ENCODE measurements around the gene BCAR1. TPM values are rescaled to one million over a fixed set of nuclear protein-coding genes. Genes with fewer than 3 reads are reported as not detected.
"Not testable (repeated sequence)": the region's sequence is repeated elsewhere in the genome, so short reads cannot be mapped to it uniquely, and the experiment has no call there.

The BCAR1 gene
- total and polyA plus RNA-seq, 9 donors: 2.4 to 90.2 (median 46.6) TPM

GRCh38 chr16:75209944-75210343 lies 41.5 kb downstream of the BCAR1 start:
- TF ChIP-seq CTCF (IDR thresholded peaks at IDR 0.05): no peak
- TF ChIP-seq POLR2A (IDR thresholded peaks at IDR 0.05): no peak
- no peak for TF ChIP-seq EP300 (IDR thresholded peaks at IDR 0.05)
- intact Hi-C loops (cut with DNase I): no loop called here
- DNase-seq: no peak
- Histone ChIP-seq H3K4me3 (no peak overlapping the region), H3K36me3 (no peaks in the 10 kb centered on the region), H3K27ac (no peak overlapping the region), H3K27me3 (no peaks in the 10 kb centered on the region), H3K4me1 (ENCODE audit: insufficient read depth) (no peaks in the 10 kb centered on the region), H3K9me3 (no peaks in the 10 kb centered on the region)
- 74 to 85% (median 81%) methylated on average over 5 of the region's 5 CpGs for WGBS, 3 donors

GRCh38 chr16:75209514-75209913 lies 41.9 kb downstream of the BCAR1 start:
- H3K27ac ChIP-seq; H3K4me1 ChIP-seq (ENCODE audit: insufficient read depth); H3K36me3 ChIP-seq; DNase-seq; H3K4me3 ChIP-seq; H3K9me3 ChIP-seq; H3K27me3 ChIP-seq; intact Hi-C loops (cut with DNase I): not testable (repeated sequence)
- WGBS, 3 donors: 82 to 90% (median 89%) methylated on average over 7 of the region's 7 CpGs

- H3K27me3 ChIP-seq: no peaks in the 10 kb centered on the region
- no peak overlapping the region for H3K4me3 ChIP-seq
- intact Hi-C loops (cut with DNase I): no loop called here
- DNase-seq: no peak
- H3K27ac ChIP-seq: no peak overlapping the region
- H3K36me3 ChIP-seq: no peaks in the 10 kb centered on the region
- H3K4me1 ChIP-seq (ENCODE audit: insufficient read depth): no peaks in the 10 kb centered on the region
- 81 to 86% (median 83%) methylated on average over 27 of the region's 27 CpGs for WGBS, 3 donors
- no peaks in the 10 kb centered on the region for H3K9me3 ChIP-seq
- no peak for TF ChIP-seq CTCF (IDR thresholded peaks at IDR 0.05)
- TF ChIP-seq EP300 (IDR thresholded peaks at IDR 0.05): no peak
- TF ChIP-seq POLR2A (IDR thresholded peaks at IDR 0.05): no peak
These were observed 42.4 kb downstream of the BCAR1 start for GRCh38 chr16:75208861-75209505.

GRCh38 chr16:75208242-75208825 lies 43.1 kb downstream of the BCAR1 start:
- intact Hi-C loops (cut with DNase I): no loop called here
- H3K4me3 ChIP-seq: no peak overlapping the region
- TF ChIP-seq POLR2A (IDR thresholded peaks at IDR 0.05) (no peak), CTCF (IDR thresholded peaks at IDR 0.05) (no peak), EP300 (IDR thresholded peaks at IDR 0.05) (no peak)
- H3K27ac ChIP-seq: no peak overlapping the region
- no peaks in the 10 kb centered on the region for H3K36me3 ChIP-seq
- 74 to 79% (median 76%) methylated on average over 13 of the region's 13 CpGs for WGBS, 3 donors
- no peaks in the 10 kb centered on the region for H3K4me1 ChIP-seq (ENCODE audit: insufficient read depth)
- H3K27me3 ChIP-seq: no peaks in the 10 kb centered on the region
- no peaks in the 10 kb centered on the region for H3K9me3 ChIP-seq
- no peak for DNase-seq

- H3K36me3 ChIP-seq: no peaks in the 10 kb centered on the region
- intact Hi-C loops (cut with DNase I): loop anchor here in 2 of 4 donors (2.0 kb wide), 1 partner anchor 17 kb away; no protein-coding TSS in a partner anchor
- no peaks in the 10 kb centered on the region for H3K4me1 ChIP-seq (ENCODE audit: insufficient read depth)
- 92 to 94% (median 93%) methylated on average over 11 of the region's 11 CpGs for WGBS, 3 donors
- TF ChIP-seq CTCF (IDR thresholded peaks at IDR 0.05) (no peak), POLR2A (IDR thresholded peaks at IDR 0.05) (no peak), EP300 (IDR thresholded peaks at IDR 0.05) (no peak)
- H3K9me3 ChIP-seq: no peaks in the 10 kb centered on the region
- no peak overlapping the region for H3K4me3 ChIP-seq
- no peaks in the 10 kb centered on the region for H3K27me3 ChIP-seq
- H3K27ac ChIP-seq: no peak overlapping the region
- no peak for DNase-seq
These were observed 43.6 kb downstream of the BCAR1 start for GRCh38 chr16:75207831-75208230.
